Measurements from ENCODE around the gene FRMD4A. TPM values are rescaled to one million over a fixed set of nuclear protein-coding genes. Genes with fewer than 3 reads are reported as not detected.

Gene FRMD4A
- total RNA-seq, 4 donors from 2014 or later = 5.6 to 34.1 (median 19.4) TPM

- Histone ChIP-seq H3K9me3 (no peaks in the 10 kb centered on the region), H3K27me3 (no peaks in the 10 kb centered on the region), H3K36me3 (no peaks in the 10 kb centered on the region), H3K27ac (no peak overlapping the region), H3K4me3 (no peak overlapping the region), H3K4me1 (no peaks in the 10 kb centered on the region)
- intact Hi-C loops (cut with DNase I; ENCODE audit: low total_unique reads) = no loop called here
- DNase-seq = no peak
- TF ChIP-seq POLR2A (IDR thresholded peaks at IDR 0.05) (no peak), CTCF (IDR thresholded peaks at IDR 0.05) (no peak)
Measured at GRCh38 chr10:13654118-13654830, 676.5 kb downstream of the FRMD4A start.

- no peak for DNase-seq
- H3K9me3 ChIP-seq = no peaks in the 10 kb centered on the region
- no peak overlapping the region for H3K4me3 ChIP-seq
- H3K36me3 ChIP-seq = no peaks in the 10 kb centered on the region
- TF ChIP-seq POLR2A (IDR thresholded peaks at IDR 0.05) (no peak), CTCF (IDR thresholded peaks at IDR 0.05) (no peak)
- no peak overlapping the region for H3K27ac ChIP-seq
- H3K27me3 ChIP-seq = no peaks in the 10 kb centered on the region
- intact Hi-C loops (cut with DNase I; ENCODE audit: low total_unique reads) = no loop called here
- H3K4me1 ChIP-seq = no peaks in the 10 kb centered on the region
Measured at GRCh38 chr10:13652860-13653259, 677.9 kb downstream of the FRMD4A start.

- Histone ChIP-seq H3K27ac (no peak overlapping the region), H3K4me1 (no peaks in the 10 kb centered on the region), H3K36me3 (no peaks in the 10 kb centered on the region), H3K4me3 (no peak overlapping the region), H3K27me3 (no peaks in the 10 kb centered on the region), H3K9me3 (no peaks in the 10 kb centered on the region)
- no peak for TF ChIP-seq POLR2A (IDR thresholded peaks at IDR 0.05)
- TF ChIP-seq CTCF (IDR thresholded peaks at IDR 0.05) = no peak
- intact Hi-C loops (cut with DNase I; ENCODE audit: low total_unique reads) = no loop called here
- no peak for DNase-seq
Measured at GRCh38 chr10:13651969-13652720, 678.6 kb downstream of the FRMD4A start.

- intact Hi-C loops (cut with DNase I; ENCODE audit: low total_unique reads) = no loop called here
- Histone ChIP-seq H3K27me3 (no peaks in the 10 kb centered on the region), H3K27ac (no peak overlapping the region), H3K4me3 (no peak overlapping the region), H3K9me3 (no peaks in the 10 kb centered on the region), H3K36me3 (no peaks in the 10 kb centered on the region), H3K4me1 (no peaks in the 10 kb centered on the region)
- TF ChIP-seq POLR2A (IDR thresholded peaks at IDR 0.05) = no peak
- no peak for TF ChIP-seq CTCF (IDR thresholded peaks at IDR 0.05)
- DNase-seq = no peak
Measured at GRCh38 chr10:13650961-13651360, 679.8 kb downstream of the FRMD4A start.

- H3K4me1 ChIP-seq = no peaks in the 10 kb centered on the region
- DNase-seq = no peak
Measured at GRCh38 chr10:13649844-13650520, 680.7 kb downstream of the FRMD4A start.

More at GRCh38 chr10:13649844-13650520, 680.7 kb downstream of the FRMD4A start:
- no peak for TF ChIP-seq CTCF (IDR thresholded peaks at IDR 0.05)
- no peak for TF ChIP-seq POLR2A (IDR thresholded peaks at IDR 0.05)
- Histone ChIP-seq H3K36me3 (no peaks in the 10 kb centered on the region), H3K4me3 (no peak overlapping the region), H3K9me3 (no peaks in the 10 kb centered on the region), H3K27ac (no peak overlapping the region), H3K27me3 (no peaks in the 10 kb centered on the region)
- intact Hi-C loops (cut with DNase I; ENCODE audit: low total_unique reads) = no loop called here

Measured in uterus (tissue), 4 donors.